Heart right ventricle (tissue), 16 donors: ENCODE measurements around the gene DUSP2. TPM values are rescaled to one million over a fixed set of nuclear protein-coding genes. Genes with fewer than 3 reads are reported as not detected.

ENCODE experiments used
- ATAC-seq, 8 donors: fragments of 200-7000 bp; cut with Tn5 transposase; one replicate each; pipeline ENCODE4 v1.9.1; 2020; ENCODE audit warnings: mild to moderate bottlenecking in 8 of 8, moderate library complexity in 8 of 8, moderate number of reproducible peaks in 1 of 8
- DNase-seq, 2 donors: peaks; one replicate each; pipeline ENCODE4 v3.0.0-alpha.2; 2020
- H3K27ac ChIP-seq, 10 donors: fragments of 200-600 bp; sonication (generic) in 2 of 10; one replicate each; pipeline versions ENCODE4 v1.5.0 to v1.8.0; 2020 to 2022; ENCODE audit warnings: mild to moderate bottlenecking in 3 of 10
- H3K27me3 ChIP-seq, 7 donors: fragments of 200-600 bp; one replicate each; pipeline ENCODE4 v1.8.0; 2021 to 2022; ENCODE audit warnings: mild to moderate bottlenecking in 2 of 7
- H3K36me3 ChIP-seq, 9 donors: fragments of 200-600 bp; sonication (generic) in 1 of 9; one replicate each; pipeline versions ENCODE4 v1.5.0 to v1.8.0; 2020 to 2022; ENCODE audit warnings: mild to moderate bottlenecking in 2 of 9
- H3K4me1 ChIP-seq, 9 donors: fragments of 200-600 bp; sonication (generic) in 1 of 9; one replicate each; pipeline versions ENCODE4 v1.5.0 to v1.8.0; 2020 to 2022; ENCODE audit warnings: mild to moderate bottlenecking in 4 of 9
- H3K4me3 ChIP-seq, 10 donors: fragments of 200-600 bp; sonication (generic) in 2 of 10; one replicate each; pipeline versions ENCODE4 v1.5.0 to v1.8.0; 2020 to 2022; ENCODE audit warnings: mild to moderate bottlenecking in 7 of 10, moderate library complexity in 2 of 10
- H3K9me3 ChIP-seq, 11 donors: fragments of 200-600 bp in 10 of 11; sonication (generic) in 2 of 11; one replicate each; pipeline versions ENCODE4 v1.5.0 to v1.8.0; 2013 to 2022; ENCODE audit warnings: mild to moderate bottlenecking in 2 of 11, control low read depth in 1 of 11, moderate library complexity in 1 of 11
- WGBS, 2 donors: extraction: QIAGEN DNeasy Blood & Tissue Kit; methylation state at CpG; one replicate each; pipeline ENCODE4 v1.1.7; 2013; ENCODE audit warnings: inconsistent platforms in 1 of 2; 5-methylcytosine and 5-hydroxymethylcytosine counted together
- intact Hi-C, 10 donors: fragments of 100-400 bp; cut with DNase I; formaldehyde crosslinking; loops; one replicate each; pipeline versions ENCODE4 v1.11.1 to v1.14.2; 2022
- polyA plus RNA-seq, 2 donors: library from polyadenylated mRNA; stranded (reverse); fragments of 200-250 nt; gene quantifications; one replicate each; pipeline ENCODE4 v1.2.3, GENCODE V29; 2013
- total RNA-seq, 10 donors: library from RNA; stranded (reverse); fragmentation: NEBNext Ultra II Directional in 3 of 10; extraction: Animal tissue kit (Norgen Biotek cat#: 25700) in 3 of 10; gene quantifications; one replicate each; pipeline versions ENCODE4 v1.2.1 to v1.2.4, GENCODE V29; 2021 to 2023
- TF ChIP-seq, protein P1 (sequence below), 9 donors: fragments of 200-600 bp; sonication (generic) in 2 of 9; IDR thresholded peaks; one replicate each; pipeline versions ENCODE4 v1.5.0 to v1.8.0; 2021 to 2022; ENCODE audit warnings: antibody characterized with exemption in 9 of 9, mild to moderate bottlenecking in 5 of 9, moderate library complexity in 1 of 9
- donor health status: Arrhythmogenic right ventricular cardiomyopathy.
- donor health status: ischemic (EF 13 %, LVEDD 7.1; RV severe dilation, severe dysfunction).
- donor health status: healthy with polysubstance abuse.
- donor health status: DM: no; HTN: yes; CAD: no.
- donor health status: DM: no; HTN: no; CAD: no.
- donor health status: ischemic (EF 25% LVEDD 6.9; RV normal size, moderate dysfunction).
- donor health status: ischemic (EF 25% LVEDD 5.7; RV mildly dilated, moderate dysfunction).
- donor health status: healthy.
- donor health status: DM: yes; HTN: yes; CAD: no.
- donor health status: Ischemic cardiomyopathy.
- donor health status: ischemic (EF 35%, LVEDD 5.7; RV mildly dilated, moderate dysfunction).
- donor health status: nonischemic (EF 11% LVEDD 7.7; RV severe dilation, severe dysfunction).
- donor health status: DM: yes; HTN: yes; CAD: no.
- donor health status: PGD.
- donor health status: ischemic (EF 29% LVEDD 5.4; RV normal size, mild dysfunction).
- donor health status: nonischemic (EF 23%, LVEDD 6.1; RV moderate dilation, normal function).

DUSP2 gene
- total and polyA plus RNA-seq, 12 donors = 0.61 to 29.1 (median 2.7) TPM

DNA sequence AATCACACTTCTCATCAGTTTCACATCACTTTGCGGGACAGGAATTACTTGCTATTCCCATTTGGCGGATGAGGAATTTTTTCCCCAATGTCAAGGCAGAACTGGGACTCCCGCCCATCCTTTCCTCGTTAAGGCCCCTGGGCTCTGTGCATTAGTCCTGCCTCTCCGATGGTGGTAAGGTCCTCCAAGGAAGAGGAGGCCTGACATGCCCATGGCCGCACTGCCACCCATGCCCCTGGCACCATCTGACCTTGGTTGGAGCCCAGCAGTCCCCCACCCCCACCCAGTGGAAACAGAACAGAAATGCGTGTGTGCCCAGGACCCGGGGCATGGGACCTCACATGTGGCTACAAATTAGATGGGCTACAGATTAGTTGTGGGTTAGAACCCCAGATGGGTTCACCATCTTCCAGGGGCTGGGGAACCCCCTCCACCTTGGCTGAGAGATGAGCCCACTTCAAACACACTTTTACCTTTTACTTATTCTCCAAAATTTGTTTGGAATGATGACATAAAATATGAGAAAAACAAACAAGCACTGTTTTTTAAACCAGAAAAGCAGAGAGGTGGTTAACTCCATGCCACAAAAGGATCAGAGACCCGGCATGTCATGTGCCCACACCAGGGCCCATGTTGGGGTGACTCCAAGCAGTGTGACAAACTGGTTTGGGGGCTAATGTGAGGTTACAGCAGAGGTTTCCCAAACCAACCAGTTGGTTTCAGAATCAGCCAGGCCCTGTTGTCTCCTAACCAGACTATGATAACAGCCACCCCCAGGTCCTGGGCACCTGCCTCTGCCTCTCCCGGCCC is 11.0 kb upstream of the DUSP2 start:
- TF ChIP-seq, protein P1, sequence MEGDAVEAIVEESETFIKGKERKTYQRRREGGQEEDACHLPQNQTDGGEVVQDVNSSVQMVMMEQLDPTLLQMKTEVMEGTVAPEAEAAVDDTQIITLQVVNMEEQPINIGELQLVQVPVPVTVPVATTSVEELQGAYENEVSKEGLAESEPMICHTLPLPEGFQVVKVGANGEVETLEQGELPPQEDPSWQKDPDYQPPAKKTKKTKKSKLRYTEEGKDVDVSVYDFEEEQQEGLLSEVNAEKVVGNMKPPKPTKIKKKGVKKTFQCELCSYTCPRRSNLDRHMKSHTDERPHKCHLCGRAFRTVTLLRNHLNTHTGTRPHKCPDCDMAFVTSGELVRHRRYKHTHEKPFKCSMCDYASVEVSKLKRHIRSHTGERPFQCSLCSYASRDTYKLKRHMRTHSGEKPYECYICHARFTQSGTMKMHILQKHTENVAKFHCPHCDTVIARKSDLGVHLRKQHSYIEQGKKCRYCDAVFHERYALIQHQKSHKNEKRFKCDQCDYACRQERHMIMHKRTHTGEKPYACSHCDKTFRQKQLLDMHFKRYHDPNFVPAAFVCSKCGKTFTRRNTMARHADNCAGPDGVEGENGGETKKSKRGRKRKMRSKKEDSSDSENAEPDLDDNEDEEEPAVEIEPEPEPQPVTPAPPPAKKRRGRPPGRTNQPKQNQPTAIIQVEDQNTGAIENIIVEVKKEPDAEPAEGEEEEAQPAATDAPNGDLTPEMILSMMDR (IDR thresholded peaks at IDR 0.05) = no peak
- intact Hi-C loops = no loop called here
- Histone ChIP-seq H3K4me3 (no peak overlapping the region), H3K4me1 (peaks cover 0 to 10% (median 0%) of the 10 kb centered on the region in 9 donors), H3K36me3 (no peaks in the 10 kb centered on the region), H3K27me3 (peaks cover 0 to 12% (median 0%) of the 10 kb centered on the region in 7 donors), H3K9me3 (peaks cover 0 to 9% (median 0%) of the 10 kb centered on the region in 11 donors), H3K27ac (peak overlapping the region in 1 of 10 donors; percentile 10)
- DNase-seq (no peak), ATAC-seq (no peak)
- WGBS, 2 donors = 87% methylated on average over 10 of the region's 10 CpGs

DNA sequence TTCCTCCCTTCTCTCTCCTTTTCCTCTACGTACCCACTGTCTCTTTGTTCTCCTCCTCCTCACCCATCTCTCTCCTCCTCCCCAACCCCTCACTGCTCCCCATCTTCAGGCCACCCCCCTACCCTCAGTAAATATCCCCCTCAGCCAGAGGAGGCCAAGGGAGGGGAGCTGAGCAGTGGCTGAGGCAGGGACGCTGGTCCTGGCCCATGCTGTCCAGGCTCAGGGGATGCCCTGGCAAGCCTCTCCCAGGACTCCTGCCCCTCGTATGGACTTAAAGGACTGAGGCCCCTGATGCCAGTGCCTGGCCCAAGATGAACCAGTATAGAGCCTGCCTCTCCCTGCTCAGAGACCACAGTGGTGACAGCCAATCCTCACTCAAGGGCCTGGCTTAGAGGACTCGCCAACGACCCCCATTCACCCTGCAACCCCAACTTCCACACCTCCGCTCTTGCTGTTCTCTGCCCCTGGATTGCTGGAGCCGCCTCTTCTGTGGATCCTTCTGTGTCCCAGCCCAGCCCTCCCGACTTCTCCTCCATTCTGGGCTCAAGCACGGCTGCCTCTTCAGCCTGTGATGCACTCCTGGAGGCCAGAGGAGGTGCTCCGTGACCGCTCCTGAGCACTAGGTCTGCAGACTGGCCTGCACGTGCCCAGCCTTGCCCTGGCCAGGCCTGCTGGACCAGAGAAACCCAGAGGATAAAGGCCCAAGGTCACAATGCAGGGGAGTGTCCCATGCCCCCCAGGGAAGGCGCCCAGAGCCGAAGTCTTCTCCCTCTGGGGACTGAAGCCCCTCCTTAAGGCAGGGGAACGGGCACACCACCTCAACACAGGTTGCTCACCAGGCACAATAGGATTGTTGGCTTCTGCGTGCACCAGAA is 9.5 kb upstream of the DUSP2 start:
- H3K9me3 ChIP-seq = no peaks in the 10 kb centered on the region
- intact Hi-C loops = no loop called here
- ATAC-seq = peak in 1 of 8 donors; percentile 14
- H3K4me3 ChIP-seq = no peak overlapping the region
- TF ChIP-seq, protein P1 (IDR thresholded peaks at IDR 0.05) = no peak
- H3K36me3 ChIP-seq = no peaks in the 10 kb centered on the region
- no peak overlapping the region for H3K27ac ChIP-seq
- DNase-seq = no peak
- H3K27me3 ChIP-seq = peaks cover 0 to 12% (median 0%) of the 10 kb centered on the region in 7 donors
- peaks cover 0 to 10% (median 0%) of the 10 kb centered on the region in 9 donors for H3K4me1 ChIP-seq
- WGBS, 2 donors = 87 to 88% methylated on average over 16 of the region's 16 CpGs

DNA sequence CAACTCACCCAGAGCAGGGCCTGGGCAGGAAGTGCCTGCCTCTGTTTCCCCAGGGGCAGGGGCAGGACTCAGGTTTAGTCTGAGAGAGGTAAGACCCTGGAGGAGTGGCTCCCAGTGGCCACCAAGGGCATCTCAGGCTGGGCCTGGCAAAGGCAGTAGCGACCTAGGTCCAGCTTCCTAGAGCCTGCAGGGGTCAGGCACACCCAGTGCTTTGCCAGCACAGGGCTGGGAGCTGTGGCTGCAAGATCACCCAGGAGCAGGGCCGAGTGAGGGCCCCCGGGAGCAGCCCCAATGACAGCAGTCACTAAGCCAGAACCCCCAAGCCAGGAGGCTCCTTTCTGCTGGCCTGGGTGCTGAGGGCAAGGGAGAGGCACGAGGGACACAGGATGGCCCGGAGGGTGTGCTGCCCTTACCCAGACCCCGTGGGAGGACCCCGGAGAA is 8.8 kb upstream of the DUSP2 start:
- H3K4me1 ChIP-seq = peaks cover 0 to 12% (median 0%) of the 10 kb centered on the region in 9 donors
- no peak overlapping the region for H3K4me3 ChIP-seq
- intact Hi-C loops = no loop called here
- TF ChIP-seq, protein P1 (IDR thresholded peaks at IDR 0.05) = no peak
- no peak overlapping the region for H3K27ac ChIP-seq
- WGBS, 2 donors = 85 to 89% methylated on average over 7 of the region's 7 CpGs
- peaks cover 0 to 12% (median 0%) of the 10 kb centered on the region in 7 donors for H3K27me3 ChIP-seq
- ATAC-seq = peak in 2 of 8 donors; percentile 12 to 16
- no peak for DNase-seq
- H3K9me3 ChIP-seq = no peaks in the 10 kb centered on the region
- no peaks in the 10 kb centered on the region for H3K36me3 ChIP-seq

DNA sequence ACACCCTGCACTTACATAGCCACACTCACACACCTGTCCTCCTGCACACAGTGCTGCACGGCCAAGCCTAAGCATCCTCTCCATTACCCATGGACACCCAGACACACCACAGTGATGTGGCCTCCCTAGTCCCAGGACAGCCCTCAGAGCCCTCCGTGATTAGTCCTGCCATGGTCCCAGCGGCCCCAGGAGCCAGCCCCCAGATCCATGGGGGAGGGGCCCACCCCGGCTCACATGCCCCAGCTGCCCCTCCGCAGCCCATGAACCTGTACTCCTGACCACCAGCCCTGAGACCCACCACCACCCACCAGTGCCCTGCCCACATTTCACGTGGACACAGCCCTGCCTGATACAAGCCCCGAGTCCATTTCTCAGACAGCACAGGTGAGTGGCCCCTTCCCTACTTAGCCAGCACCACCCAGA is 8.1 kb upstream of the DUSP2 start:
- TF ChIP-seq, protein P1 (IDR thresholded peaks at IDR 0.05) = no peak
- WGBS, 2 donors = 89 to 91% methylated on average over 7 of the region's 7 CpGs
- no peak overlapping the region for H3K4me3 ChIP-seq
- peaks cover 0 to 16% (median 2%) of the 10 kb centered on the region in 9 donors for H3K4me1 ChIP-seq
- H3K27me3 ChIP-seq = peaks cover 0 to 12% (median 0%) of the 10 kb centered on the region in 7 donors
- ATAC-seq (no peak), DNase-seq (no peak)
- intact Hi-C loops = no loop called here
- no peak overlapping the region for H3K27ac ChIP-seq
- H3K9me3 ChIP-seq = no peaks in the 10 kb centered on the region
- no peaks in the 10 kb centered on the region for H3K36me3 ChIP-seq
